Activated B cell treated with CpG ODN at 0.5 μM for 24 hours (primary cell): ENCODE results near the gene CFLAR. TPM values are rescaled to one million over a fixed set of nuclear protein-coding genes. Genes with fewer than 3 reads are reported as not detected.
A peak's percentile ranks its signal among the peaks of the same experiment; 100 is the strongest.
"Not testable (repeated sequence)": the region's sequence is repeated elsewhere in the genome, so short reads cannot be mapped to it uniquely, and the experiment has no call there.

Experiments
- ATAC-seq: fragments of 200-7000 bp; cut with Tn5 transposase; one replicate; pipeline ENCODE4 v1.10.0; 2021; ENCODE audit warnings: low read depth, mild to moderate bottlenecking, moderate library complexity
- CTCF ChIA-PET: fragments of 350-600 bp; sonication (Branson Sonifier 250); formaldehyde crosslinking; loops from one replicate; lab custom pipeline; 2021; ENCODE audit warnings: antibody characterized with exemption; lab: Charles Lee
- POLR2A ChIA-PET: fragments of 350-600 bp; sonication (Branson Sonifier 250); formaldehyde crosslinking; loops from one replicate; lab custom pipeline; 2021; ENCODE audit warnings: antibody characterized with exemption; lab: Charles Lee
- DNase-seq: peaks from one replicate; pipeline ENCODE4 v3.0.0; 2022
- H3K27ac Mint-ChIP-seq: one replicate; pipeline ENCODE4 v1.8.0; 2020; ENCODE audit warnings: mixed read lengths
- H3K27me3 Mint-ChIP-seq: one replicate; pipeline ENCODE4 v1.8.0; 2021; ENCODE audit warnings: mixed read lengths
- H3K36me3 Mint-ChIP-seq: one replicate; pipeline ENCODE4 v1.8.0; 2021; ENCODE audit warnings: low read depth, mixed read lengths
- H3K4me1 Mint-ChIP-seq: one replicate; pipeline ENCODE4 v1.8.0; 2021; ENCODE audit warnings: mixed read lengths
- H3K4me3 Mint-ChIP-seq: one replicate; pipeline ENCODE4 v1.8.0; 2020; ENCODE audit warnings: mild to moderate bottlenecking, mixed read lengths
- H3K9me3 Mint-ChIP-seq: one replicate; pipeline ENCODE4 v1.8.0; 2020; ENCODE audit warnings: mixed read lengths
- intact Hi-C: fragments of 100-400 bp; cut with micrococcal nuclease; formaldehyde crosslinking; loops from one replicate; pipeline ENCODE4 v1.15.1; 2024
- total RNA-seq: library from RNA; stranded (reverse); gene quantifications from 2 replicates; pipeline ENCODE4 v1.2.3, GENCODE V29; 2022
- TF ChIP-seq, protein P1 (sequence below): fragments of 200-600 bp; IDR thresholded peaks from one replicate; pipeline ENCODE4 v1.8.0; 2022; ENCODE audit warnings: antibody characterized with exemption, mild to moderate bottlenecking

The CFLAR gene
- total RNA-seq, 1 donor from 2014 or later: 320 TPM

DNA sequence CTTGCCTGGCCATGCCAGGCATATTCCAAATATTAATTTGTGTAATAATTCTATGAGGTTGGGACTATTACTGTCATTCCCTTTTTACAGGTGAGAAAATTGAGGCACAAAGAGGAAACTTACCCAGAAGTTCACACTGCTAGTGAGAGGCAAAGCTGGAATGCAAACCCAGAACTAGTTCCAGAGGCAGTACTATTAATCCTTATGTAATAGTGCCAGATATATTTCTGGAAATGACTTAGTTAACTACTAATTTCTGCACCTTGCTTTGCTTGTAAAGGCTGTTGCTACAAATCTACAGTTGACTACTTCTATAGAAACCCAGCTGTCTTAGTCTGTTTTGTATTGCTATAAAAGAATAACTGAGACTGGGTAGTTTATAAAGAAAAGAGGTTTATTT is 5.3 kb upstream of the CFLAR start:
- H3K4me3 Mint-ChIP-seq: no peak overlapping the region
- peaks cover 27% of the 10 kb centered on the region for H3K4me1 Mint-ChIP-seq
- POLR2A ChIA-PET: interaction anchor here (0.8 kb wide), 1 partner anchor 42 kb away, joined by 3 read pairs; no protein-coding TSS in a partner anchor
- no peaks in the 10 kb centered on the region for H3K27me3 Mint-ChIP-seq
- peaks cover 5% of the 10 kb centered on the region for H3K36me3 Mint-ChIP-seq
- CTCF ChIA-PET: no interaction called here
- TF ChIP-seq, protein P1, sequence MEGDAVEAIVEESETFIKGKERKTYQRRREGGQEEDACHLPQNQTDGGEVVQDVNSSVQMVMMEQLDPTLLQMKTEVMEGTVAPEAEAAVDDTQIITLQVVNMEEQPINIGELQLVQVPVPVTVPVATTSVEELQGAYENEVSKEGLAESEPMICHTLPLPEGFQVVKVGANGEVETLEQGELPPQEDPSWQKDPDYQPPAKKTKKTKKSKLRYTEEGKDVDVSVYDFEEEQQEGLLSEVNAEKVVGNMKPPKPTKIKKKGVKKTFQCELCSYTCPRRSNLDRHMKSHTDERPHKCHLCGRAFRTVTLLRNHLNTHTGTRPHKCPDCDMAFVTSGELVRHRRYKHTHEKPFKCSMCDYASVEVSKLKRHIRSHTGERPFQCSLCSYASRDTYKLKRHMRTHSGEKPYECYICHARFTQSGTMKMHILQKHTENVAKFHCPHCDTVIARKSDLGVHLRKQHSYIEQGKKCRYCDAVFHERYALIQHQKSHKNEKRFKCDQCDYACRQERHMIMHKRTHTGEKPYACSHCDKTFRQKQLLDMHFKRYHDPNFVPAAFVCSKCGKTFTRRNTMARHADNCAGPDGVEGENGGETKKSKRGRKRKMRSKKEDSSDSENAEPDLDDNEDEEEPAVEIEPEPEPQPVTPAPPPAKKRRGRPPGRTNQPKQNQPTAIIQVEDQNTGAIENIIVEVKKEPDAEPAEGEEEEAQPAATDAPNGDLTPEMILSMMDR: no peak
- DNase-seq (no peak), ATAC-seq (no peak)
- no peak overlapping the region for H3K27ac Mint-ChIP-seq
- intact Hi-C loops: no loop called here
- no peaks in the 10 kb centered on the region for H3K9me3 Mint-ChIP-seq

DNA sequence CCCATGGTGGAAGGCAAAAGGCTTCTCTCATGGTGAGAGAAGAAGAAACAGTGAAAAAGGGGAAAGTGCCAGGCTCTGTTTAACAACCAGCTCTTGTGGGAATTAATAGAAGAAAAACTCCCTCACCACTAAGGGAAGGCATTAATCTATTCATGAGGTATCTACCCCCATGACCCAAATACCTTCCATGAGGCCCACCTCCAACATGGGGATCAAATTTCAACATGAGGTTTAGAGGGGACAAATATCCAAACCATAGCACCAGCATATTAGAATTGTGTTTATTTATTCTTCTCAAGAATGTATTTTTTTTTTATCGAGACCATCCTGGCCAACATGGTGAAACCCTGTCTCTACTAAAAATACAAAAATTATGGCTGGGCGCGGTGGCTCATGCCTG is 4.9 kb upstream of the CFLAR start:
- H3K27me3 Mint-ChIP-seq: no peaks in the 10 kb centered on the region
- POLR2A ChIA-PET: interaction anchor here (0.8 kb wide), 1 partner anchor 42 kb away, joined by 3 read pairs; no protein-coding TSS in a partner anchor
- ATAC-seq: no peak

DNA sequence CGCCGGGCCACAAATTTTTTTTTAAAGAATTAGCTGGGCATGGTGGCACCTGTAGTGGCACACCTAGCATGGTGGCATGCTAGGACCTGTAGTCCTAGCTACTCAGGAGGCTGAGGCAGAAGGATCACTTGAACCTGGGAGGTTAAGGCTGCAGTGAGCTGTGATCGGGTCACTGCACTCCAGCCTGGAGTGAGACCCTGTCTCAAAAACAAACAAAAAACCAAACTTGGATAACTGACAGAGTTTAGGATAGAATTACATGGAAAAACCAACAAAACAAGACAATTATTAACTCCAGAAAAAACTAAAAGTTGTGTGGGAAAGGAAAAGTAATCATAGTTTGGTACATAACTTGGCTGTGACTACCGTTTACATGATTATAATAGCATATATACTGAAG is 1.6 kb upstream of the CFLAR start:
- POLR2A ChIA-PET: interaction anchor here (1.0 to 5.2 kb wide), 4 partner anchors 10 to 250 kb away, joined by 4 to 147 read pairs (median 68); partner anchors contain the start of gene CLK1
- no peaks in the 10 kb centered on the region for H3K27me3 Mint-ChIP-seq
- peak overlapping the region; percentile 100 for H3K4me3 Mint-ChIP-seq
- CTCF ChIA-PET: interaction anchor here (0.7 to 1.2 kb wide), 2 partner anchors 42 to 46 kb away, joined by 3 read pairs; no protein-coding TSS in a partner anchor
- H3K27ac Mint-ChIP-seq: peak overlapping the region; percentile 99
- H3K4me1 Mint-ChIP-seq: peaks cover 50% of the 10 kb centered on the region
- ATAC-seq: no peak
- DNase-seq: no peak
- H3K9me3 Mint-ChIP-seq: no peaks in the 10 kb centered on the region
- H3K36me3 Mint-ChIP-seq: peaks cover 19% of the 10 kb centered on the region
- TF ChIP-seq, protein P1: no peak
- intact Hi-C loops: no loop called here

More for the DNA sequence above, 4.9 kb upstream of the CFLAR start:
- H3K4me3 Mint-ChIP-seq: no peak overlapping the region
- TF ChIP-seq, protein P1: no peak
- CTCF ChIA-PET: no interaction called here
- no peaks in the 10 kb centered on the region for H3K9me3 Mint-ChIP-seq
- intact Hi-C loops: no loop called here
- peaks cover 32% of the 10 kb centered on the region for H3K4me1 Mint-ChIP-seq
- no peak for DNase-seq
- H3K27ac Mint-ChIP-seq: no peak overlapping the region
- H3K36me3 Mint-ChIP-seq: peaks cover 7% of the 10 kb centered on the region

DNA sequence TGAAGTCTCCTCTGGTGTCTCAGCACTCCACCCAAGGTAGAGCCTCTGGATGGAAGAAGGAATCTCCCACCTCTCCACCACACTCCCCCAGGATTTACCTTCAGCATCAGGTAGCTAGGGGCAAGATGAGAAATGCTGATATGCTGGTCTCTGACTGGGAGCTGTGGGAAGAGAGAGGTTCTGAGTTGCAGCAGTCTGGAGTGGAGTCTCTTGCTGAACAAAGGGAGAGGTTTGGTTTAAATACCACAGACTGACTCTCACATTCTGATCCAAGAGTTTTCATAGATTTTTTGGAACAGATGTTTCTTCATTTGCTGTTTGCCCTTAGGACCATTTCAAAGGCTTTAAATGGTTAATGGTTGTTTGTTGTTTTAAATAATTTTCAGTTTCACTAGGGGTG is 1.1 kb upstream of the CFLAR start:
- Mint-ChIP-seq H3K9me3 (no peaks in the 10 kb centered on the region), H3K27ac (peak overlapping the region; percentile 99), H3K4me3 (peak overlapping the region; percentile 100), H3K4me1 (peaks cover 53% of the 10 kb centered on the region), H3K27me3 (no peaks in the 10 kb centered on the region), H3K36me3 (peaks cover 24% of the 10 kb centered on the region)
- DNase-seq (no peak), ATAC-seq (no peak)
- ChIA-PET POLR2A (interaction anchor here (1.0 to 5.2 kb wide), 8 partner anchors 11 to 251 kb away, joined by 4 to 147 read pairs (median 44); partner anchors contain the start of genes CASP10, CLK1, HYCC2 and NDUFB3), CTCF (interaction anchor here (1.1 to 4.9 kb wide), 7 partner anchors 40 to 213 kb away, joined by 3 to 51 read pairs (median 4); no protein-coding TSS in a partner anchor)
- intact Hi-C loops: loop anchor here (5.0 kb wide), 3 partner anchors 303 to 667 kb away; partner anchors contain the start of genes ALS2 and BZW1
- TF ChIP-seq, protein P1: no peak

DNA sequence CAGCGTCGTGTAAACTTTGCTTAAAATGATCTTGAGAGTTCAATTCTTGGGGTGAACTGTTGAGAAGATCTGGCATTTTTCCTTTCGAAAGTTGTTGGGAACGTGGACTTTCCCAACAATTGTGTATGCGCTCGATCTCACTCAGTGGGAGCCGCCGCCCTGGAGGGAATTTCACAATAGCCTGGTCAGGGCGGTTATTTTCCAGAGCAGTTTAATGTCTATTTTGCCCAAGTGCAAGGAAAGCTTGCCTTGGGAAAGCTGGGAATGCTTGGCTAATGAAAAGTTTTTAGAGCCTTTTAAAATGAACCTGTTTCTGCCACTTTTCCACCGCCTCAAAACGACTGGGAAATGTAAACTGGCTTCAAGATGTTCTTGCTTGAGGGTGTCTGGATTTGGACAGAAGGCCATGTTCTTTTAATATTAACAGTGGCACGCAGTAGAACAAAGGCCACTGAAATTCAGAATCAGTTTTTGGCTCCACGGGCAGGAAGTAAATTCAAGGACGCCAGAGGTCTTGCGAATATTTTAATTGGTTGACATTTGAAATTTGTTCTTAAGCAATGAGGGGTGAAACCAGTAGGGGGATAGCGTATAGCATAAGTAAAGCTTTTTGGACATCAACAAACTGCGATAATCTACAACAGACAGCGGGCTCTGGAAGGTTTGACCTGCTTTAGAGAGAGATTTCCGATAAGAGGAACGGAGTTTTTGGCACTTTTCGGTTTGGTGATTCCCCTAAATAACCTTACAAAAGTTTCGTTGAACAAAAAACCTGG is 1.2 kb downstream of the CFLAR start:
- Mint-ChIP-seq H3K9me3 (no peaks in the 10 kb centered on the region), H3K27ac (peak overlapping the region; percentile 99), H3K4me1 (peaks cover 71% of the 10 kb centered on the region), H3K27me3 (no peaks in the 10 kb centered on the region), H3K36me3 (peaks cover 40% of the 10 kb centered on the region), H3K4me3 (peak overlapping the region; percentile 100)
- CTCF ChIA-PET: interaction anchor here (1.2 to 4.9 kb wide), 17 partner anchors 9 to 154 kb away, joined by 3 to 51 read pairs (median 9); partner anchors contain the start of genes CASP10 and ORC2
- intact Hi-C loops: loop anchor here (1.0 to 5.0 kb wide), 5 partner anchors 228 to 1150 kb away; partner anchors contain the start of genes ALS2, BZW1, NIF3L1 and PPIL3
- POLR2A ChIA-PET: interaction anchor here (0.5 to 5.2 kb wide), 34 partner anchors 10 to 1007 kb away, joined by 3 to 147 read pairs (median 6); partner anchors contain the start of genes CASP10, CASP8, CLK1 and HYCC2
- ATAC-seq (peak; percentile 32), DNase-seq (no peak)
- TF ChIP-seq, protein P1: no peak

DNA sequence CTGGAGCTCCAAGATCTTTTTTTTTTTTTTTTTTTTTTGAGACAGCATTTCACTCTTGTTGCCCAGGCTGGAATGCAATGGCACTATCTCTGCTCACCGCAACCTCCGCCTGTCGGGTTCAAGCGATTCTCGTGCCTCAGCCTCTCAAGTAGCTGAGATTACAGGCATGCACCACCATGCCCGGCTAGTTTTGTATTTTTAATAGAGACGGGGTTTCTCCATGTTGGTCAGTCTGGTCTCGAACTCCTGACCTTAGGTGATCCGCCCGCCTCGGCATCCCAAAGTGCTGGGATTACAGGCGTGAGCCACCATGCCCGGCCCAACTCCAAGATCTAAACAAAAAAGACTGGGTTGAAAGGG is 1.8 kb downstream of the CFLAR start:
- Mint-ChIP-seq H3K36me3 (peaks cover 46% of the 10 kb centered on the region), H3K4me3 (peak overlapping the region; percentile 100), H3K4me1 (peaks cover 73% of the 10 kb centered on the region), H3K27ac (peak overlapping the region; percentile 99)
- ChIA-PET CTCF (interaction anchor here (1.2 to 4.9 kb wide), 18 partner anchors 10 to 154 kb away, joined by 3 to 51 read pairs (median 8); partner anchors contain the start of genes CASP10 and ORC2), POLR2A (interaction anchor here (0.5 to 5.2 kb wide), 33 partner anchors 11 to 1006 kb away, joined by 3 to 147 read pairs (median 6); partner anchors contain the start of genes CASP10, CASP8, CLK1 and HYCC2)
- not testable (repeated sequence) for ATAC-seq, DNase-seq, H3K27me3 Mint-ChIP-seq, H3K9me3 Mint-ChIP-seq
- intact Hi-C loops: loop anchor here (1.0 to 5.0 kb wide), 18 partner anchors 10 to 1149 kb away; partner anchors contain the start of genes ALS2, BZW1, CLK1 and HYCC2
